Endothelial cell of umbilical vein (primary cell): ENCODE data around the gene PRX. TPM values are rescaled to one million over a fixed set of nuclear protein-coding genes. Genes with fewer than 3 reads are reported as not detected.

Source experiments
- BruUV-seq: library from RNA; stranded (reverse); fragments of 400-500 nt; replicated peaks from 2 replicates; lab custom pipeline; 2021; lab: Mats Ljungman, UMichigan
- CTCF ChIA-PET: fragments of 300-600, 350-600 bp; sonication (Branson Sonifier 250); formaldehyde crosslinking; loops from one replicate; lab custom pipeline; 2021; ENCODE audit warnings: antibody characterized with exemption, inconsistent platforms; lab: Charles Lee
- POLR2A ChIA-PET: fragments of 300-600, 350-600 bp; sonication (Branson Sonifier 250); formaldehyde crosslinking; loops from one replicate; lab custom pipeline; 2021; ENCODE audit warnings: antibody characterized with exemption, inconsistent platforms; lab: Charles Lee
- DNase-seq: peaks from one replicate; pipeline ENCODE4 v3.0.0-alpha.2; 2011; ENCODE audit warnings: low read depth, low spot score
- FAIRE-seq: peaks from 2 replicates; lab custom pipeline; 2011; peaks lifted over from hg19 to GRCh38; lab: Jason Lieb, UNC
- H2AFZ ChIP-seq: 2 replicates; pipeline ENCODE4 v1.6.0; 2012; ENCODE audit warnings: low read depth, low read length, control low read depth, inconsistent platforms
- H3K27ac ChIP-seq: 2 replicates; pipeline ENCODE4 v1.5.1; 2011; ENCODE audit warnings: low read depth, mild to moderate bottlenecking, control low read depth, low read length, moderate library complexity; ENCODE audit not compliant: insufficient read depth
- H3K27me3 ChIP-seq, 2 experiments: 2 replicates each; pipeline versions ENCODE4 v1.6.0 to v1.6.1; 2011; ENCODE audit warnings: low read length in 2 of 2, mixed read lengths in 1 of 2; ENCODE audit not compliant: control insufficient read depth in 2 of 2, insufficient read depth in 2 of 2
- H3K36me3 ChIP-seq, 2 experiments: 2 replicates in 1 of 2; 3 replicates in 1 of 2; pipeline ENCODE4 v1.5.1; 2011; ENCODE audit warnings: low read length in 2 of 2, mild to moderate bottlenecking in 1 of 2, moderate library complexity in 1 of 2; ENCODE audit not compliant: control insufficient read depth in 2 of 2, insufficient read depth in 2 of 2; ENCODE audit errors: extremely low read depth in 1 of 2
- H3K4me1 ChIP-seq: 3 replicates; pipeline ENCODE4 v1.5.1; 2011; ENCODE audit warnings: mild to moderate bottlenecking, low read length; ENCODE audit not compliant: control insufficient read depth, insufficient read depth; ENCODE audit errors: extremely low read depth
- H3K4me2 ChIP-seq: 2 replicates; pipeline ENCODE4 v1.6.1; 2011; ENCODE audit warnings: low read length, control low read depth, mixed read lengths; ENCODE audit not compliant: insufficient read depth
- H3K4me3 ChIP-seq, 3 experiments: fragments of 200-600 bp in 1 of 3; sonication (generic), shearing (Covaris generic) in 1 of 3; replicated peaks in 1 of 3; 2 replicates each; pipeline ENCODE4 v1.5.1; 2011 to 2016; ENCODE audit warnings: control low read depth in 3 of 3, low read length in 3 of 3, mild to moderate bottlenecking in 2 of 3, inconsistent platforms in 1 of 3, low read depth in 1 of 3, moderate library complexity in 1 of 3; ENCODE audit not compliant: insufficient read depth in 1 of 3
- H3K79me2 ChIP-seq: 2 replicates; pipeline ENCODE4 v1.6.0; 2012; ENCODE audit warnings: low read length, inconsistent platforms; ENCODE audit not compliant: control insufficient read depth, insufficient read depth
- H3K9ac ChIP-seq: replicated peaks from 2 replicates; pipeline ENCODE3; 2011; ENCODE audit warnings: low read length, control low read depth; ENCODE audit not compliant: insufficient read depth; ENCODE audit errors: extremely low read depth
- H3K9me1 ChIP-seq: replicated peaks from 3 replicates; pipeline ENCODE4 v1.6.0; 2011; ENCODE audit warnings: mild to moderate bottlenecking, low read length; ENCODE audit not compliant: control insufficient read depth, insufficient read depth; ENCODE audit errors: extremely low read depth
- H3K9me3 ChIP-seq: replicated peaks from 2 replicates; pipeline ENCODE4 v1.5.1; 2012; ENCODE audit warnings: low read length, inconsistent platforms; ENCODE audit not compliant: control insufficient read depth, insufficient read depth
- H4K20me1 ChIP-seq: replicated peaks from 2 replicates; pipeline ENCODE3; 2011; ENCODE audit warnings: mild to moderate bottlenecking, low read length; ENCODE audit not compliant: control insufficient read depth, insufficient read depth; ENCODE audit errors: extremely low read depth
- CTCF ChIP-seq, 2 donors: IDR thresholded peaks; 1 replicate in 1 of 2; 2 replicates in 1 of 2; pipeline ENCODE4 v1.5.1; 2011; ENCODE audit warnings: low read length in 2 of 2, mild to moderate bottlenecking in 2 of 2, moderate library complexity in 2 of 2, control low read depth in 1 of 2, inconsistent platforms in 1 of 2, low read depth in 1 of 2; ENCODE audit not compliant: insufficient read depth in 1 of 2; ENCODE audit errors: extremely low read depth in 1 of 2
- EZH2 ChIP-seq: IDR thresholded peaks from 2 replicates; pipeline ENCODE4 v1.6.1; 2012; ENCODE audit warnings: borderline replicate concordance, low read depth, mild to moderate bottlenecking, moderate library complexity, low read length, inconsistent platforms; ENCODE audit not compliant: severe bottlenecking
- GATA2 ChIP-seq: IDR thresholded peaks from 2 replicates; pipeline ENCODE4 v1.7.0; 2011; ENCODE audit warnings: low read depth, mild to moderate bottlenecking, moderate library complexity, mixed read lengths, low read length; ENCODE audit not compliant: insufficient read length, insufficient read depth
- JUN ChIP-seq: IDR thresholded peaks from 2 replicates; pipeline ENCODE4 v1.6.1; 2011; ENCODE audit warnings: borderline replicate concordance, low read depth; ENCODE audit not compliant: insufficient read length, insufficient read depth
- MAX ChIP-seq: IDR thresholded peaks from 2 replicates; pipeline ENCODE4 v1.6.1; 2011; ENCODE audit not compliant: insufficient read depth, insufficient read length
- dilution Hi-C: fragments of 300-500 bp; cut with MboI; formaldehyde crosslinking; loops from one replicate; pipeline ENCODE4 v1.15.0; 2019; ENCODE audit warnings: low sequenced_read_pairs; ENCODE audit not compliant: extremely low pct_ligation_motif_present
- intact Hi-C: fragments of 100-400 bp; cut with micrococcal nuclease; formaldehyde crosslinking; loops from one replicate; pipeline ENCODE4 v1.10.0; 2022
- polyA plus RNA-seq, 4 experiments: library from polyadenylated mRNA; depleted of rRNA in 3 of 4; stranded (reverse) in 3 of 4; unstranded in 1 of 4; fragments of >200 nt; gene quantifications; 2 replicates each; pipeline versions ENCODE4 v1.2.1 to v1.2.3, GENCODE V29; 2011 to 2012; ENCODE audit warnings: missing spikeins in 1 of 4
- total RNA-seq: library from RNA; stranded (reverse); gene quantifications from 2 replicates; pipeline ENCODE4 v1.2.3, GENCODE V29; 2021

PRX gene
- total and polyA plus RNA-seq, 2 donors (not counting 3 experiments of a cell fraction or from before 2014, with no cell fraction given), result 0.80 to 1.3 TPM

GRCh38 chr19:40357640-40358039 is 55.5 kb downstream of the PRX start:
- peaks cover 7% of the 10 kb centered on the region for H3K79me2 ChIP-seq
- POLR2A ChIA-PET, result no interaction called here
- peak; percentile 78 for FAIRE-seq
- CTCF ChIA-PET, result interaction anchor here (0.7 to 0.8 kb wide), 3 partner anchors 8 to 52 kb away, joined by 3 read pairs; no protein-coding TSS in a partner anchor
- no peaks in the 10 kb centered on the region for H4K20me1 ChIP-seq
- H3K4me3 ChIP-seq, result no peak overlapping the region
- no peak overlapping the region for H3K4me2 ChIP-seq
- no peaks in the 10 kb centered on the region for H3K27me3 ChIP-seq
- H3K9me3 ChIP-seq, result no peaks in the 10 kb centered on the region
- peak; percentile 17 for DNase-seq
- H3K9ac ChIP-seq, result peak overlapping the region; percentile 19
- H2AFZ ChIP-seq, result no peak overlapping the region
- peak overlapping the region; percentile 29 for H3K27ac ChIP-seq
- H3K9me1 ChIP-seq, result no peaks in the 10 kb centered on the region
- intact Hi-C loops, result no loop called here
- H3K36me3 ChIP-seq, result no peaks in the 10 kb centered on the region
- TF ChIP-seq CTCF (IDR thresholded peaks at IDR 0.05; ENCODE audit: extremely low read depth in 1 of 2, insufficient read depth in 1 of 2, low read depth in 1 of 2, low read length in 2 of 2), result no peak
- TF ChIP-seq EZH2, result no peak
- no peak for TF ChIP-seq JUN
- TF ChIP-seq GATA2, result no peak
- no peak for TF ChIP-seq MAX
- no TSS peak for BruUV-seq
- dilution Hi-C loops, result no loop called here
- H3K4me1 ChIP-seq, result peaks cover 4% of the 10 kb centered on the region
